ENCODE data around the gene MMEL1.

Gene MMEL1

DNA sequence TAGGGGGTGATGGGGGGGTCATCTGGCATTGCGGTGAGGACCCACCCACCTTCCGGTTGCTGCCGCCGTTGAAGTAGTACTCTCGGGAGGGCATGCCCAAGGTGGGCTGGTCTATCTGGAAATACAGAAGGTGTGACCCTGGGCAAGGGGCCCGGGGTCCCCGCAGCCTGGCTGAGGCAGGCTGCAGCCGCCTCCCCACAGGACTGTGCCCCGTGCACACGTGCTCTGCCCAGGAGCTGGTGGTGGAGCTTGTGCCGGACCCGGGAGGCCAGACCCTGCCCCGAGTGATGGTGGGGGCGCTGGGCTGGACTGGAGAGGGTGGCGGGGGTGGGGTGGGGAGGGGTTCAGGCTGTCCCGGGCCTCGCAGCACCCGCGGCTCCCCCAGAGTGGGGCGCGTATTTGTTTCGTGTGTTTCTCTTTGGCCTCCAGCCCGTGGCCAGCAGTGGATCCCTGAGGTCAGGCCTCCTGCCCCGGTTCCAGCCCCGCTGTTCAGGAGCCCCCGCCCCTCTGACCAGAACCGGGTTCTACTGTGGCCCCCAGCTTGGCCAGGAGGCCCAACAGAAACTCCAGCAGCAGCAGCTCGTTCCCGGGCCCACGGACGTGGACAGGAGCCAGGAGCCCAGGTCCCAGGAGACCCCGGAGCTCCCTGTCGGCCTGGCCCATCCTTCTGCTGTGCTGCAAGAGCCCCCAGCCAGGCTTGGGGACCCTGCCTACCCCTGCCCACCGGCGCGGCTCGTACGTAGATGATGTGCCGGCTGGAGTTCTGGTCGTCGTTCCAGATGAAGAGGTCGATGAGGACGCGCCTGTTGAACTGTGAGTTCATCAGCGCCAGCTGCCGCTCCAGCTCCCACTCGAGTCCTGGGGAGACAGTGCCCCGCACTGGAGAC lies 27.1 kb downstream of the MMEL1 start:
- Mint-ChIP-seq H3K27ac (no peak overlapping the region), H3K27me3 (peaks cover 48% of the 10 kb centered on the region), H3K36me3 (no peaks in the 10 kb centered on the region), H3K9me3 (no peaks in the 10 kb centered on the region), H3K4me3 (no peak overlapping the region), H3K4me1 (no peaks in the 10 kb centered on the region)
- ATAC-seq: peak; percentile 13

DNA sequence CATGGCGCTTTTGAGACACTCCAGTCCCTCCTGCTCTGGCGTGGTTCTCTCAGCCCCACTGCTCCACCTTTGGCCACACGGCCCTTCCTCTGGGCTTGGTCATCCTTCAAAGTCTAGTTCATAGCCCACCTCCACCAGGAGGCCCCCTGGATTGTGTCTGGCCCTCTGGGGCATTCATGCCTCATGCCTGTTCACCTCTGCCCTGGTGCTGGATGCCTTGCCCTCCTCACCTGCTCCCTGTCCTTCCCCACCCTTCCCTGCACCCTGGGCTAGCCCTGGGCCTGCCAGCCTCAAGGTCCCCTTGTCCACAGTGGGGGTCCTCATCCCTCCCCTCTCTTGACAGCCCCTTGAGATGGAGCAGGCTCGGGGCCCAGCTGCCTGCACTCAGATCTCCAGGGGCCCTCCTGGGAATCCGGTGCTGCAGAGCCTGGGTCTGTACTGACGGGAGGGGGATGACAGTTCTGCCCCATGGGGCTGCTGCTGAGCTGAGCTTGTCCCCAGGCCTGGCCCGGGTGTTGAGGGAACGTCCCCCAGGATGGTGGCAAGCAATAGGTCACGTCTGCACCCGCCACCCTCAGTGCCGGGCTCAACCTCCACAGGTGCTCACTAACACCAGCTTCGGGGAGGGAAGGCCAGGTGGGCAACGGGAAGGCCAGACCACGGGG lies 27.8 kb downstream of the MMEL1 start:
- peaks cover 41% of the 10 kb centered on the region for H3K27me3 Mint-ChIP-seq
- H3K27ac Mint-ChIP-seq: no peak overlapping the region

DNA sequence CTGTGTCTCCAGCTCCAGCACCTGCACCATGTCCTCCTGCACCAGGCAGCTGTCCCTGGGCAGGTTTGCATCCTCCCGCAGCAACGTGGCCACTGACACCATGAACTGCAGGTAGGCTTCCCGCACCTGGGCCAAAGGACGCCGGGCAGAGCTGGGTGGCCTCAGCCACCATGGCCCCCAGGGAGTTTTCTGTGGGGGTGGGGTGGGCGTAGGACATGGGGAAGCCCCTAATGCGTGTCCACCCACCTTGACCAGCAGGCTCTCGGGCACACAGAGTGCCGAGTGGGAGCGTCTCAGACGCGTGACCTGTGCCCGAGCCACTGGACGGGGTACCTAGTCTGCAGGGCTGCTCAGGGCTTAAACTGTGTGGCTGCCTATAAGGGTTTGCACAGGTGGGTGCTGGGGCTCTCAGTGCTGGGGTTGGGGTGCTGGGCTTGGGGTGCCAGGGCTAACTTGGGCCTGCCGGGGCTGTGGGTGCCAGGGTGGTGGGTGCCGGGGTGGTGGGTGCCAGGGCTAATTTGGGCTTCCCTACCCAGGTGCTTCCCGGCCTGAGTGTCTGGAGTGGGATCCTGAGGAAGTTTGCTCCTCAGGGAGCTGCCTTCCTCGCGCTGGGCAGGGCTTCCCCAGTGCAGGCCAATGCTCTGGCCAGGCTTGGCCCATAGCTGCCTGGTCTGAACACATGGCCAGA lies 28.5 kb downstream of the MMEL1 start:
- H3K9me3 Mint-ChIP-seq: no peaks in the 10 kb centered on the region
- peaks cover 34% of the 10 kb centered on the region for H3K27me3 Mint-ChIP-seq
- H3K27ac Mint-ChIP-seq: no peak overlapping the region
- no peak for ATAC-seq
- no peak overlapping the region for H3K4me3 Mint-ChIP-seq
- no peaks in the 10 kb centered on the region for H3K4me1 Mint-ChIP-seq
- H3K36me3 Mint-ChIP-seq: no peaks in the 10 kb centered on the region

More for the DNA sequence above, 27.8 kb downstream of the MMEL1 start:
- Mint-ChIP-seq H3K9me3 (no peaks in the 10 kb centered on the region), H3K4me3 (no peak overlapping the region), H3K36me3 (no peaks in the 10 kb centered on the region), H3K4me1 (no peaks in the 10 kb centered on the region)
- no peak for ATAC-seq

DNA sequence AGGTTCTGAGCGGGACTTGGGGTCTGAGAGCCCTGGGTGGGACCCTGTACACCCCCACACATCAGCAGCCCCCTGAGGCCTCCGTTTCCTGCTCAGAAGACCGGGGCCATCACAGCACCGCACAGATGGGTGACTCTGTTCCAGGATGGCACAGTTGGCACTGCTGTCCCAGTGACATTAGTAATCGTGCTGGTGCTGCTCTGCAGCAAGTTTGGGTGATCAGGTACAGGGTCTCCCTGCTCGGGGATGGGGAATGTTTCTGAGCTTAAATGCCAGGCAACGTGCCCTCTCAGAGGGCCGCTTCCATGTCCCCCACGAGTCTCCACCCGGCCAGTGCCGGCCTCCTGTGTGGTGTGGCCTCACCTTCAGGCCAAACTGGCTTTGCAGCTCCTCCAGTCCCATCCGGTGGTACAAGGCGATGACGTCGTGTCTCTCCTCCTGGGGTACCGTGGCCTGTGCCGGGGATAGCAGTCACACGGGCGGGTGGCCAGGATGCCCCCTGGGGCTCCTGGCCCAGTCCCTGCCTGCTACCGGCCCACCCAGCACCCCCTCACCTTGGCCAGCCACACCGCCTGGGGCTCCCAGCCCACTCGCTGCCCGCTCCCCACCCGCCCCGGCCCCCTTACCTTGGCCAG lies 29.2 kb downstream of the MMEL1 start:
- no peak overlapping the region for H3K27ac Mint-ChIP-seq
- no peak overlapping the region for H3K4me3 Mint-ChIP-seq
- no peak for ATAC-seq
- peaks cover 2% of the 10 kb centered on the region for H3K9me3 Mint-ChIP-seq
- H3K36me3 Mint-ChIP-seq: peaks cover 2% of the 10 kb centered on the region
- peaks cover 35% of the 10 kb centered on the region for H3K27me3 Mint-ChIP-seq
- H3K4me1 Mint-ChIP-seq: no peaks in the 10 kb centered on the region

DNA sequence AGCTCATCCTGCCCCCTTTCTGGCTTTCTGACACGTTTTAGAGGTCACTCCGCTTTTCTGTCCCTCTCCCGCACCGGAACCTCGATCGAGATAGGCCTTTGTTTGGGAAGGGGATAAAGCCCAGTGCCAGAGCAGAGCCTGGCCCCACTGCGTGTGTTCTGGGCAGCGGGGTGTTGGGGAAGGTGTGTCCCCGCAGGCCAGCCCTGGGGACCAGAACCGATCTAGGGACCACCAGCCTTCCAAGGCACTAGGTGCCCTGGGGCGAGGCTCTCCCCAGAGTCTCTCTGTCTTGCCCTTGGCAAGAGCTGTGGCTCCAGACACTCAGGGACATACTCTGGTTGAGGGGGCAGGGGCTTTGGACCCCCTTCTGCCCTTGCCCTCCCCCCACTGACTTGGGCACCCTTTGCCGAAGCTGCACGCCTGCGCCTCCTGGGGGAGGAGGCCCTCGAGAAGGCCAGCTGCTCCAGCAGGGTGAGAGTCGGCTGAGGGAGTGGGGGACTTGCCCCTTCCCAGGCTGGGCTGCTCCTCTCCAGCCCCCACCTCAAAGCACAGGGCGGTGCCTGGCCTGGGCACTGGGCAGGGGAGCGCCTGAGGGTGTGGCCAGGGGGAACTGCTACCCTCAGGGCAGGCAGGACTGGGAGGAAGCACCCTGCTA lies 29.8 kb downstream of the MMEL1 start:
- no peak for ATAC-seq
- no peak overlapping the region for H3K4me3 Mint-ChIP-seq
- peaks cover 42% of the 10 kb centered on the region for H3K27me3 Mint-ChIP-seq

DNA sequence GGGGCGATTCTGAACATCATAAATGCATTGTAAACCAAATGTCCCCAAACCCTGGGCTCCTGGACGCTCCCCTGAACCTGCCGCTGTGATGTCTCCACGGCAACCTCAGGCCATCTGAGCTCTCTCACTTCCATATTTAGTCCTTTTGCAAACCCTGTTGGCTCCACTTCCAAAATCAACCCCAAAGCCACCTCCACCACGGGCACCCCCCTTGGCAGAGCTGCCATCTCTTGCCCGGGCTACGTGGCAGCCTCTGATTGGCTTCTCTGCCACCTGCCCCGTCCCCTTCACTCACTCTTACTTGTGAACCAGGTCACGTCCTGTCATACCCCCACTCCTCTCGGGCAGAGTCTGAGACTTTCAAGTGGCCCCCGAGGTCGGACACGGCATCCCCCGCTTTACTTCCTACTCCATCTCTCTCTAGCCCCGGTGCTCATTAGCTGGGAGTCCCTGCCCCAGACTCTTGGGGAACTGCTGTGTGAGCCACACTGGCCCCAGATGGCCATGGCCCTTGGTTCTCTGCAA lies 30.4 kb downstream of the MMEL1 start:
- H3K9me3 Mint-ChIP-seq: peaks cover 5% of the 10 kb centered on the region
- no peak overlapping the region for H3K4me3 Mint-ChIP-seq
- H3K27me3 Mint-ChIP-seq: peaks cover 48% of the 10 kb centered on the region
- H3K27ac Mint-ChIP-seq: no peak overlapping the region
- peaks cover 6% of the 10 kb centered on the region for H3K4me1 Mint-ChIP-seq
- no peak for ATAC-seq
- H3K36me3 Mint-ChIP-seq: peaks cover 6% of the 10 kb centered on the region

More for the DNA sequence above, 29.8 kb downstream of the MMEL1 start:
- Mint-ChIP-seq H3K36me3 (peaks cover 6% of the 10 kb centered on the region), H3K4me1 (peaks cover under 1% of the 10 kb centered on the region), H3K9me3 (peaks cover 5% of the 10 kb centered on the region), H3K27ac (no peak overlapping the region)

DNA sequence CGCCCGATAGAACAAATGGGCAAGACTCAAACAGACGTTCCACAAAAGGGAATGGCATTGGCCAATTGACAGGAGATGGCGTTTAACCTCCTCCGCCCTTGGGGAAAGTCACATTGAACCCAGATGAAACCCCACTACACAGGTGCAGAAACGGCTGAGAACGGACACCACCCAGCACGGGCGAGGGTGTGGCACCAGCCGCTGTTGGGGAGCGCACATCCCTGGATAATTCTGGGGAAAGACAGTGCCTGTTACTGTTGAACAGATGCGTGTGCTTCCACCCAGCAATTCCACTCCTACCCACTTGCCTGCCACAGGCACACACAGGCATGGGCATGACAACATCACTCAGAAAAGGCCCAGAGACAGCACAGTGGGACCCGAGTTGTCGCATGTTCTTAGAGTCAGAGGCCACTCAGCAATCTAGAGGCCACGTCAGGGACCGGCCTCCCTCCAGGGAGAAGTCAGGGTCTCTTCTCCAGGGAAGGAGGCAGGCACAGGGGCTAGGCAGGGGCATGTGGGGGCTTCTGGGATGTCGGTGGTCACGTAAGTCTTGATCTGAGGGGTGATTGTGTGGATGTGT lies 31.0 kb downstream of the MMEL1 start:
- peaks cover 11% of the 10 kb centered on the region for H3K4me1 Mint-ChIP-seq
- peaks cover 54% of the 10 kb centered on the region for H3K27me3 Mint-ChIP-seq
- H3K9me3 Mint-ChIP-seq: peaks cover 5% of the 10 kb centered on the region
- no peak overlapping the region for H3K27ac Mint-ChIP-seq
- ATAC-seq: no peak
- peaks cover 6% of the 10 kb centered on the region for H3K36me3 Mint-ChIP-seq
- H3K4me3 Mint-ChIP-seq: no peak overlapping the region

DNA sequence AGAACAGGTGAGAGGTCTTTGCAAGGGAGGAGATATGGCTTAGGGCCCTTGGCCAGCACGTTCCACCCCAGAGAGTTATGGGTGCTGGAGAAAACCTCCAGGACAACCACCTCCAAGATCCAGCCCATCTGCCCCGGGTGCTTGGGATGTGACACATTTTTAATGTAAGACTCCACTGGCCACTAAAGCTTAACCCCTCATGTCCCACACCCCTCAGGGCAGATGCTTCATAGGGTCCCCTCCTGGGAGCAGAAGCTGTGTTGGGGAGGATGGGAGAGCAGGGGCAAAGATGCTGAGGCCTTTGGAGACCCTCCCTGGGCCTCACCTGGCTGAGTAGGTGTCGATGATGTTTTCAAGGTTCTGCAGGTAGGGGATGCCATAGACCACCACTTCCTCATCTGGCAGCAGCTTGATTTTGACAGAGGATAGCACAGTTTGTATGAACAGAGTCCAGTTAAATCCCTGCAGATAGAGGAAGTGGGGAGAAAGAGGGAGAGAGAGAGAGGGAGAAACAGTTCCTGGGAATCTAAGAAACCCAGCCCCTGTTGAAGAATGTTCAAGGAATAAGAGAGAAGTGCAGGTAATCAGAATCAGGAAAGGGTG lies 34.4 kb downstream of the MMEL1 start:
- H3K27ac Mint-ChIP-seq: no peak overlapping the region
- no peak overlapping the region for H3K4me3 Mint-ChIP-seq
- peaks cover 11% of the 10 kb centered on the region for H3K4me1 Mint-ChIP-seq
- peaks cover 49% of the 10 kb centered on the region for H3K27me3 Mint-ChIP-seq
- ATAC-seq: no peak
- H3K36me3 Mint-ChIP-seq: peaks cover 6% of the 10 kb centered on the region
- H3K9me3 Mint-ChIP-seq: peaks cover 5% of the 10 kb centered on the region

DNA sequence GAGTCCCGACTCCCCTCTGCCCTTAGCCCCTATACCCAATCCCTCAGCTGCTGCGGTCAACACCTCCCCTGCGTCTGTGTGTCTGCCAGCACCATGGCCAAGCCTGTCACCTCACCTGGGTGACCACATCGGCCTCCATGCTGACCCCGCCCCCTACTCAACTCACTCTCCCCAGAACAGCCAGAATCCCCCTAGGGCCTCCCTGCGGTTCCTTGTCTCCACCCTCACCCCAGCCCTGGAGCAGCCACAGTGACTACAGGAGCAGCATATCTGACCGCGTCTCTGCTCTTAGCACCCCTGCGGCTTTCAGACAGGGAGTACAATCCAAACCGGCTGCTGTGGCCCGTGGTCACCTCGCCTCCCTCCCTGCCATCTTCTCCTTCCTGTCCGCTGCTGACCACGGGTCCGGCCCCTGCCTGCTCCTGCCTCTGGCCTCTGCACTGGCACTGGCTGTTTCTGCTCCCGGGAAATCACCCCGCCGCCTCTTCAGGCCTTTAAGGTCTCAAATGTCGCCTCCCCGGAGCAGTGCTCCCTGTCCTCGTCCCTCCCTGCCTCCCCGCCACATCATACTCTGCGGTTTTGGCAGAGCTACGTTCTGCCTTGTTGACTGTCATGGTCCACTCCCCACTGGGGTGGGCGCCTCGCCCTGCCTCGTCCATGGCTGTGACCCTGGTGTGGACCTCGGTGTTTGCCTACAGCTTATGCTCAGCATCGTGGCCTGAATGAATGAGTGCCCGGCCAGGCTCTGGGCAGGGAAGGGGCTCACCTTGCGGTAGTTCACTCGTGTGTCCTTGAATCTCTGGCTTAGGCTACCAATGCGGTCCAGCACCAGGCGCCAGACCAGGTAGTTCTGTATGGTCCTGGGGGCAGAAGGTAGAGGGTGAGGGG lies 35.1 kb downstream of the MMEL1 start:
- Mint-ChIP-seq H3K36me3 (peaks cover 6% of the 10 kb centered on the region), H3K9me3 (peaks cover 5% of the 10 kb centered on the region), H3K27ac (no peak overlapping the region), H3K27me3 (peaks cover 48% of the 10 kb centered on the region), H3K4me1 (peaks cover 16% of the 10 kb centered on the region), H3K4me3 (peak overlapping the region; percentile 3)
- ATAC-seq: no peak

DNA sequence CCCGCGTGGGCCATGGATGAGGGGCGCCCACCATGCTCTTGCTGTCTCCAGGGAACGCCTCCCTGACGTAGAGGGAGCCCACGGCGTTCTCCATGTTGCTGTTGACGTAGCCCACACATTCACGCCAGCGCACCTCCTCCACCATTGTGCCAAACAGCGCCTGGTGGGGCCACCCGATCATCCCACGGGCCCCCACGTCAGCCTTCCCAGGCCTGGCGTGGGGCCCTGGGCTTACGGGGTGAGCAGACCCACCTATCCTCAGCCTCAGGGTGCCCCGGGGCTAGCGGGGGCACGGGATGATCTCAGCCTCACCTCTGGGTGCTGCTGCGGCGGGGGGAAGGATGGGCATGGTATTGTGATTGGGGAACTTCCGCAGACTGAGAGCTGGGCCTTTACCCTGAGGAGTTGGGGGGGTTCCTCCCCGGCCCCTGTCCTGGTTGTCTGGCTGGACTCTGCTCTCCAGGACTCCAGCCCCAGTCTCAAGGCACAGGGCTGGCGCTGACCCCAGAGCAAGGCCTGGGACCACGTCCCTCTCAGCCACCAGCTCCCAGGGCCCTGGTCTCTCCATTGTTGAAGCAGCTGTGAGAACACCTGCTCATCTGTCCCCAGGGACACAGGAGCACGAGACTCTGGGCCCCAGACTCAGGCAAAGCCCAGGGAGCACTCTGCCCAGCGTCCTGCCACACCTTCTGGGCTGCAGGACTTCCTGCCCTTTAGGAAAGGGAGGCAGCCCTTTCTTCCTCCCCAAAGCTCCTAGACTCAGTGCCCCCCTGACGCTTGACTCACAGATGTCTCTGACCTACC lies 36.1 kb downstream of the MMEL1 start:
- no peak overlapping the region for H3K4me3 Mint-ChIP-seq
- H3K27ac Mint-ChIP-seq: no peak overlapping the region
- peaks cover 18% of the 10 kb centered on the region for H3K4me1 Mint-ChIP-seq
- peak; percentile 6 for ATAC-seq
- peaks cover 6% of the 10 kb centered on the region for H3K36me3 Mint-ChIP-seq
- H3K27me3 Mint-ChIP-seq: peaks cover 43% of the 10 kb centered on the region
- peaks cover 5% of the 10 kb centered on the region for H3K9me3 Mint-ChIP-seq

DNA sequence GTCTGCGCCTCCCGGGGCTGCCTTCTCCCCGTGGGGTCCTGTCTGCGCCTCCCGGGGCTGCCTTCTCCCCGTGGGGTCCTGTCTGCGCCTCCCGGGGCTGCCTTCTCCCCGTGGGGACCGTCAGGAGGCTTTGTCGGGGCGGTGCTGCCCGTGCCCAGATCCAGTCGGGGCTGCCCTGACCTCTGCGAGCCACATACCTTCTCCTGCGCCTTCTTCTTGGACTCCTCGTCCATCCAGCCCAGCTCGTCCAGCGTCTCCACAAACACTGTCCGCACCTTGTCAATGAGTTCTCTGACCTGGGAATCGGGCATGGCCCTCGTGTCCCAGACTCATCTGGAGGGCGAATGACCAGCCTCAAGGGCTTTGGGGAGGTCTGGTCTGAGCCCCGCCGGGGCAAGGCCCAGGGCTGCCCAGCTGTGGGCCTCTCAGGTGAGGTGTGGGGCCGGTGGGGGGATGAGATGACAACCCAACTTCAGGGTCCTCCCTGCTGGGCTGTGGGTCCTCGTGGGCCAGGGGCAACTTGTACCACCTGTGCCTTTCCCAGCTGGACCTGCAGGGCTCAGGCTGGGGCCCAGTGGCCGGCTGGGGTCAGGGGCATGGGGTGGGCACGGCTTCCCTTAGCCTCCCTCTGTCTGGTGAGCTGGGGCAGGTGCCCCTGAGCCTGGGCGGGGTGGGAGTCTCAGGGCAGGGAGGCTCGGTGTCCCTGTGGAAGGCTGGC lies 36.8 kb downstream of the MMEL1 start:
- Mint-ChIP-seq H3K9me3 (peaks cover 5% of the 10 kb centered on the region), H3K36me3 (peaks cover 6% of the 10 kb centered on the region), H3K27me3 (peaks cover 43% of the 10 kb centered on the region), H3K27ac (no peak overlapping the region), H3K4me1 (peaks cover 18% of the 10 kb centered on the region), H3K4me3 (no peak overlapping the region)
- no peak for ATAC-seq

DNA sequence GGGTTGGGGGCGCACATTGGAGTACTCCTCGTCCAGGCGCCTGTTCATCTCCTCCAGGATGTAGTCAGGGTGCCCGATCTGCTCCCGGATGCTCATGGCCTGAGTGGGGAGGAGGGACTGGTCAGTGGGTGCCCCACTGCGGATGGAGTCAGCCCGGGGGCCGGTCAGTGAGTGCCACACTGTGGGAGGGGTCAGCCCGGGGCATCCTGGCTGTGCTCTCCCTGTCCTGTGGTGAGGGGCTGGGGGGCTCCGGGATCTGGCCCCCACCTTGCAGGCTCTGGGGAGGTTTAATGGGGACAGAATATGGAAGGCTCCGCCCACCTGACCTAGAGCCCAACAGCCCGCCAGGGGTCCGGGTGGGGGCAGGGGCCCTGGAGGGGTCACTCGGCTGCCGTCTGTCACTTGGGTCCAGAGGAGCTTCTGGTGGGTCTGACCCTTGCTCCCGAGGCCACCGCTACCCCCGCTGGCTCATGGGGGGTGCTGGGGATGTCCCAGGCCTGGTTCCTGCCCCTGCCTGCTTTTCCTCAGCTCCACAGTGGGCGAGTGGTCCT lies 37.5 kb downstream of the MMEL1 start:
- peaks cover 43% of the 10 kb centered on the region for H3K27me3 Mint-ChIP-seq
- no peak overlapping the region for H3K27ac Mint-ChIP-seq
- peaks cover 18% of the 10 kb centered on the region for H3K4me1 Mint-ChIP-seq
- H3K9me3 Mint-ChIP-seq: peaks cover 5% of the 10 kb centered on the region
- peaks cover 6% of the 10 kb centered on the region for H3K36me3 Mint-ChIP-seq
- H3K4me3 Mint-ChIP-seq: no peak overlapping the region
- no peak for ATAC-seq
